Retina (tissue), 1 donor: ENCODE data around the gene CMTM4.
"Not testable (repeated sequence)": the region's sequence is repeated elsewhere in the genome, so short reads cannot be mapped to it uniquely, and the experiment has no call there.

Source experiments
- DNase-seq: peaks from one replicate; pipeline ENCODE4 v3.0.0-alpha.2; 2016

The CMTM4 gene

DNA sequence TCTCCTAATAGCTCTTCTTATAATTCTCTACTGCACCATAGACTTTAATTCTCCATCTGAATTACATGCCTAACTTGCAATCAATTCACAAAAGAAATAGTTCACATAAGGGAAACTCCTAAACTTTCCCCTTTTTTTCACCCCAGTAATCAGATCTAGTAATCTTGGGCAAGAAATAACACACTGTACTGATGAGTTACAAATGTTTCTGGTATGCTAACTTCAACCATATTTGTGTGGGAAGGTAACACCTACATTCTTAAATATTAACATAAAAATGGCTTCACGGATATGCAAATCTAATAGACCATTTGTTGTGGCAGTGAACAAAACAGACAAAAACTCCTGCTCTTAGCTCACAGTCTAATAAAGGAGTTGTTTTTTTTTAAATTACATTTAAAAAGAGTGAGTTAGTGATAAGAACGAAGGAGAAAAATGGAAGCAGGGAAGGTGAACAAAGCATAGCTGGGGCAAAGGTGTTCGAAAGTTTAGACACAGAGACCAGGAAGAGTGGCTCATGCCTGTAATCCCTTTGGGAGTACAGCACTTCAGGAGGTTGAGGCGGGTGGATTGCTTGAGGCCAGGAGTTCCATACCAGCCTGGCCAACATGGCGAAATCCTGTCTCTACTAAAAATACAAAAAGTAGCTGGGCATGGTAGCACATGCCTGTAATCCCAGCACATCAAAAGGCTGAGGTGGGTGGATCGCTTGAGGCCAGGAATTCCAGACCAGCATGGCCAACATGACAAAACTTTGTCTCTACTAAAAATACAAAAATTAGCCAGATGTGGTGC, 57.3 kb downstream of the CMTM4 start:
- DNase-seq, result no peak

DNA sequence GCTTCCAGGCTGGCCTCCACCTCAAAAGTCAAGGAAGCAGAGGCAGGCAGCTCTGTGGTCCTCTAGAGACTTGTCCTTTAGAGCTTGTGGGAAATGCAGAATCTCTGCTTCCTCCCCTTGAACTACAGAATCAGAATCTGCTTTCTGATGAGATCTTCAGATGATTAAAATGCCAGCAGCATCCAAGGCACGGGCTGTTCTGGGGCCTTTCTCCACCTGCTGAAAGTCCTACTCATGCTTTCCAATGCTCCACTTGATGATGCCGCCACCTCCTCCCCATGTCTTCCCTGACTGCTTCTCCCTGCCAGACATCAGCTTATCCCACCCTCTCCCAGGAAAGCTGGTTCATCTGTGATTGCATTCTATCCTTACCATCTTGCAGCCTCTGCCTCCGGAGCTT, 58.7 kb downstream of the CMTM4 start:
- DNase-seq, result no peak

DNA sequence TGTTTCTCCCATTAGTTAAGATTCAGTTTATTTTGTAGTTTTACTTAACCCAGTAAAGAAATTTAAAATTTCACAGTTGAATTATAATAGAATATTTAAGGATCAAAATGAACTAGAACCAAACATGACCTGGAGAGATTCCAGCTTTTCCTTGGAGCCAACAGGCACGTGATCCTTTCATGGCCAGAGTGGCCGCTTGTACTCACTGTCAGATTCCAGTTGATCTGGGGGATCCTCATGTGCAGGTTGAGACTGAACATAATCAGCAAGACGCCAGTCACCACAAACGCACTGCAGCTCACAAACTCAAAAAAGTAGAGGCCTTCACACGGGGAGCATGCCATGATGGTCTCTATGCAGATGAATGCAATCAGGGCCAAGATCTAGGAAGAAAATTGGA, 60.3 kb downstream of the CMTM4 start:
- DNase-seq, result no peak

GRCh38 chr16:66635406-66635805, 61.1 kb downstream of the CMTM4 start:
- no peak for DNase-seq

- DNase-seq, result no peak
These were observed 61.9 kb downstream of the CMTM4 start for GRCh38 chr16:66634527-66635196.

GRCh38 chr16:66631558-66631957, 65.0 kb downstream of the CMTM4 start:
- not testable (repeated sequence) for DNase-seq

DNA sequence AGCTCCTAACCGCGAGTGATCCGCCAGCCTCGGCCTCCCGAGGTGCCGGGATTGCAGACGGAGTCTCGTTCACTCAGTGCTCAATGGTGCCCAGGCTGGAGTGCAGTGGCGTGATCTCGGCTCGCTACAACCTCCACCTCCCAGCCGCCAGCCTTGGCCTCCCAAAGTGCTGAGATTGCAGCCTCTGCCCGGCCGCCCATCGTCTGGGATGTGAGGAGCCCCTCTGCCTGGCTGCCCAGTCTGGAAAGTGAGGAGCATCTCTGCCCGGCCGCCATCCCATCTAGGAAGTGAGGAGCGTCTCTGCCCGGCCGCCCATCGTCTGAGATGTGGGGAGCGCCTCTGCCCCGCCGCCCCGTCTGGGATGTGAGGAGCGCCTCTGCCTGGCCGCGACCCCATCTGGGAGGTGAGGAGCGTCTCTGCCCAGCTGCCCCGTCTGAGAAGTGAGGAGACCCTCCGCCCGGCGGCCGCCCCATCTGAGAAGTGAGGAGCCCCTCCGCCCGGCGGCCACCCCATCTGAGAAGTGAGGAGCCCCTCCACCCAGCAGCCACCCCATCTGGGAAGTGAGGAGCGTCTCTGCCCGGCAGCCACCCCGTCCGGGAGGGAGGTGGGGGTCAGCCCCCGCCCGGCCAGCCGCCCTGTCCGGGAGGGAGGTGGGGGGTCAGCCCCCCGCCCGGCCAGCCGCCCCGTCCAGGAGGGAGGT, 65.8 kb downstream of the CMTM4 start:
- DNase-seq, result not testable (repeated sequence)

DNA sequence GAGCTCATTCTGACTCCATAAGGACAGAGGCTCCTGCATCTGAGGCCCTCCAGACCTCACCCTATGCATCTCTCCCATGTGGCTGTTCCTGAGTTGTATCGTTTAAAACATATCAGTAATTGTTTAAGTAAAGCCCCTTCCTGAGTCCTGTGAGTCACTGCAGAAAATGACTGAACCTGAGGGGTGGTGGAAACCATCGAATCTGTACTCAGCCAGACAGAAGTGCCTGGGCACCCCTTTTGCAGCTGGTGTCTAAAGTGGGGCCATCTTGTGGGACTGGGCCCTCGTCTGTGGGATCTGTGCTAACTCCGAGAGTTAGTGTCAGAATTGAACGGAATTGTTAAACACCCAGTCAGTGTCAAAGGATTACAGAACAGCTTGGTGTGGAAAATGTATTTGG, 66.7 kb downstream of the CMTM4 start:
- no peak for DNase-seq

DNA sequence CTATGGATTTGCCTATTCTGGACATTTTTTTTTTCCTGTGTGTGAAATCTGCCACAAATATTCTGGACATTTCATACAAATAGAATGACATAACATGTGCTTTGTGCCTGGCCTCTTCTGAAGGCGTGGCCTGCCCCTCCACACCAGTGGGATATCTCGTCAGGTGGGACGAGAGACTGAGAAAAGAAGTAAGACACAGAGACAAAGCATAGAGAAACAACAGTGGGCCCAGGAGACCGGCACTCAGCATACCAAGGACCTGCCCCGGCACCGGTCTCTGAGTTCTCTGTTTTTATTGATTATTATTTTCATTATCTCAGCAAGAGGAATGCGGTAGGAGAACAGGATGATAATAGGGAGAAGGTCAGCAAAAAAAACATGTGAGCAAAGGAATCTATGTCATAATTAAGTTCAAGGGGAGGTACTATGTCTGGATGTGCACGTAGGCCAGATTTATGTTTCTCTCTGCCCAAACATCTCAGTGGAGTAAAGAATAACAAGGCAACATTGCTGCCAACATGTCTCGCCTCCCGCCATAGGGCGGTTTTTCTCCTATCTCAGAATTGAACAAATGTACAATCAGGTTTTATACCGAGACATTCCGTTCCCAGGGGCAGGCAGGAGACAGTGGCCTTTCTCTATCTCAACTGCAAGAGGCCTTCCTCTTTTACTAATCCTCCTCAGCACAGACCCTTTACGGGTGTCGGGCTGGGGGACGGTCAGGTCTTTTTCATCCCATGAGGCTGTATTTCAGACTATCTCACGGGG, 68.7 kb downstream of the CMTM4 start:
- DNase-seq, result not testable (repeated sequence)

GRCh38 chr16:66623755-66624154, 72.8 kb downstream of the CMTM4 start:
- no peak for DNase-seq

GRCh38 chr16:66622863-66623262, 73.7 kb downstream of the CMTM4 start:
- no peak for DNase-seq

DNA sequence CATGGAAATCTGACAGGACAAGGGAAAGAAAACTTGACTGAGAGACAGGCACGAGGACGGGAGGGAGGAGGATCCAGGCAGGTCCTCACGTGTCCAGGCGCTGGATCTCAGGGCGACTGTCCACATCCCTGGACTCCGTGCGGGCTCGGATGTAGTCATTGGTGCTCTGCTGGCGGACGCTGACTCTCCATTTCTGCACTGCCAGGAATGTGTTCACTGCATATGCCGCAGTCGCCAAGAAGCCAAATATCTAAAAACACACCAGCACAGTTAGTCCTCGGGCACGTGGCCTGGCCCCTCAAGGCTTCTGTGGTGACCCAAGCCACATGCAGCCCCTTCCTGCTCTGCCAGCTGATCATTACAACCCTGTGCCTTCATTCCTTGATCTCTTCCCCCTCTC, 74.6 kb downstream of the CMTM4 start:
- DNase-seq, result no peak

DNA sequence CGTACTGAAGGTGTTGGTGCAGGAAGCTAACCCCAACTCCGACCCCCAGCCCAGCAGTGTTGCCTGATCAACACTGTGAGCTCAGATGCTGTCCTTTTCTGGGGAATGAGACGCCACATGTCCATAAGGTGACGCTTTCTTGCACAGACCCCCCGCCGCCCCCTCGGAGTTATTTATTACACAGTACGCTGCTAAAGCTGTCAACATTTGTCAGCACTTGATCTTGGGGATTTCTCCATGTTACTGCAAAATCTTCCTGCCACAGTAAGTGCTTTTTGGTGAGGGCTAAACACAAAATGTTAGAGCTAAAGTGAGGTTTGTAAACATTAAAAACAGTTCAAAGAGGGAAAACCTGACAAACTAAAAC, 76.1 kb downstream of the CMTM4 start:
- DNase-seq, result peak; percentile 30

DNA sequence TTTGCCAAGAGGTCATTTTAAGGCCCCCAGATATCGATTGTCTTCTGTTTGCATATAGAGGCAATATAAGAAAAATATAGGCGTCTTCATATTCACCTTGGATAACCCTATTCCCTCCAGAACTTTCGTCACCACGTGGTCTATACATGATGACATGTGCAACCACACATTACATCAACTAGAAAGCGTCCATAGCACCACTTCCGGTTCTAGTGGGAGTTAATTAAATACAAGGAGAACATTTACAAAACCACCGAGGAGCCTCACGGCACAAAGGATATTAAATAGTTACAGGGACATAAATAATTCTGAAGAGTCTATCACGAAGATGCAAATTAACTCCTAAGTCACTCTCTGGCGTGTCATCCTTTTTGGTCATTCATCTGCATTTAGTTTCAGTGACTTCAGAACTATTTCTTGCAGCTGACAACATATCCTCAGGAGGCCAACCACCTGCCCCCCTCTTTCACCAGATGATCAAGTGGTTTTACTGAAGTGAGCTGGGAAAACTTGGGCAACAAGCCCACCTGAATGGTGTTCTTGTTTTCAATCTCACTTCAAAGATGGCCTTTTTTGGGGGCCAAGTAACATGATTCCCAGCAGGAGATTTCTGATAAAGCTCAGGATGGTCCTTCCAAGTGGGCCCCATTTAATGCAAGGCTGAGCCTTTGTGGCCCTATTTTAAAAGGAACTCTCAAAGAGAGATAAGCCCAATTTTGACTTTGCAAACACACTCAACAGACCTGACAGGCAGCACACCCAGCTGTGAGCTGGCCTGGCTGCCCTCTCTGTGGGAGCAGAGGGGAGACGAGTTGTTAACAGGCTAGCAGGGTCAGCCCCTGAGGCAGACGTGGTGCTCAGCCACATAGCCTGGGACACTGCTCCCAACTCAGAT, 76.8 kb downstream of the CMTM4 start:
- DNase-seq, result no peak

GRCh38 chr16:66618588-66619375, 77.8 kb downstream of the CMTM4 start:
- DNase-seq, result no peak

GRCh38 chr16:66617728-66618127, 78.8 kb downstream of the CMTM4 start:
- DNase-seq, result no peak

- no peak for DNase-seq
These were observed 79.5 kb downstream of the CMTM4 start for GRCh38 chr16:66617010-66617434.

DNA sequence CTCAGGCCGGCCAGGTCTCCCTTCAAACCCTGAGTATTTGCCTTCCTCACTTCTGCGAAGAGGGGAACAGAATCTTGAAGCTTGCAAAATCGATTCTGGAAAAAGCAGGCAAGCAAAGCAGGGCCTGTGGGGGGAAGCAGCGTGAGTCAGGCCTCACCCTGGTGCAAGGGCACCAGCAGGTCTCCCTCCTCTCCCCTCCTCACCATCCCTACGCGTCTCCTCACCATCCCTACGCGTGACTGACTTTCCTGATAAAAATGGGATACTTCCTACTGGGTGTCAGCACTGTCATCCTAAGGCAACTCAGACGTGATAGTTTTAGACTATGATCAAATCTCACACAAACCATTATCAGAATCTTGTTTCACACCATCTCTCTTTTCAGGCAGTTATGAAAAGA, 80.0 kb downstream of the CMTM4 start:
- no peak for DNase-seq

DNA sequence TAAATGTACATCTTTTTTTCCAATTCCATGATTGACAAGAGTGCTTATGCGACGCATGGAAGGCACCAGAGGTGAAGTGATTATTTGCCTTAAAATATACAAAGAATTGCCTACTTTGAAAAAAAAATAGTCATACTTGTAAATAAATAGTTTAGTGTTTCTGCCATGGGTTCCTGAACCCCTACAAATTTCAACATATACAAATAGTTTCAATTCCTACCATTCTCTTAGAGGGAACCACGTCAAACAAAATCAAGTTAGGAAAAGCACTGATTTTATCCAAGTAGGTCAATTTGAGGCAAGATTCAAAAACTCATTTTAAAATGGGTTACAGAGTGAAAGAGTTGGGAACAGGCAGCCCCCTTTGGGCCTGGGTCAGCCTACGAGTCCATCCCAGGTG, 80.4 kb downstream of the CMTM4 start:
- no peak for DNase-seq

DNA sequence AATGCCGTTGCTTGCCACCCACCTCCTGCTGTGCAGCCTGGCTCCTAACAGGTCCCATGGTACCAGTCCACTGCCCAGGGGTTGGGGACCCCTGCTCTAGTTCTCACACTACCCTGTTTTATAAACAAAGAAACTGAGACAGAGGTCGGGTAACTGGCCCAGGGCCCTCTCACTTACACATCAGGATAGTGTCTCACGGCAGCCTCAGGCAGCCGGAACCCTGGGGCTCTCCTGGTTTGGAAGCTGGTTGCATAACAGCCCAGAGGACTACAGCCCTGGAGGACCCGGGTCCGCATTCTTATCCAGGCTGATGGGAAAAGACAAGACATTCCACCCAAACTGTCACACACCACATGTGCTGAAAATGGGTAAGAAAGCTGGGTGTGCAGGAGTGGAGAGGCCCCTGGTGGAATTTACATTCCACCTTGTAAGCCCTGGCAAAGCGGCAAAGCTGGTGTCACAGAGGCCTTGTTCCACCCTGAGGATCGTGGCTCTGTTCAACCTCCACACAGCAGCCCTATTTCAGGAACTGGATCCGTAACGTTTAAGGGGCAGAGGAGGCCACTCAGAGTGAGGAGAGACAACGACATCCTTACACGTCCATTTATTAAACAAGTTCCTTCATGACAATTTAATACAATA, 82.3 kb downstream of the CMTM4 start:
- DNase-seq, result no peak

- no peak for DNase-seq
These were observed 84.1 kb downstream of the CMTM4 start for GRCh38 chr16:66612422-66612821.
